Astrocyte (in vitro differentiated cells and primary cell): Measurements from ENCODE around the gene TNFRSF1B.

ENCODE experiments used
- CTCF ChIP-seq: IDR thresholded peaks from 2 replicates; pipeline ENCODE4 v1.5.1; 2011; ENCODE audit warnings: low read depth, mild to moderate bottlenecking, inconsistent platforms, low read length, moderate library complexity; ENCODE audit not compliant: insufficient read depth
- EZH2 ChIP-seq: IDR thresholded peaks from 2 replicates; pipeline ENCODE4 v1.6.1; 2012; ENCODE audit warnings: mild to moderate bottlenecking, low read length, inconsistent platforms; ENCODE audit not compliant: insufficient read depth

GRCh38 chr1:12258272-12258671 is 91.5 kb downstream of the TNFRSF1B start:
- TF ChIP-seq CTCF, result no peak
- no peak for TF ChIP-seq EZH2
